GM18909 (cell line): ENCODE data around the gene GGT7.

Source experiments
- ATAC-seq: cut with Tn5 transposase; IDR thresholded peaks from one replicate; pipeline ENCODE4 v1.9.1; 2021; ENCODE audit warnings: mild to moderate bottlenecking; ENCODE audit not compliant: unreplicated experiment, poor library complexity

Gene GGT7

GRCh38 chr20:34798328-34798727, 74.3 kb downstream of the GGT7 start:
- ATAC-seq = no peak

- ATAC-seq = no peak
Measured at GRCh38 chr20:34797012-34797995, 75.4 kb downstream of the GGT7 start.
